Ascending aorta (tissue), 2 donors: ENCODE results near the gene DPRX. TPM values are rescaled to one million over a fixed set of nuclear protein-coding genes. Genes with fewer than 3 reads are reported as not detected.

Experiments used
- DNase-seq, 2 donors: peaks; one replicate each; pipeline ENCODE4 v3.0.0-alpha.2; 2019; ENCODE audit warnings: low spot score in 2 of 2
- H3K27ac ChIP-seq, 2 donors: fragments of 200-600 bp; sonication (generic); one replicate each; pipeline ENCODE4 v1.5.1; 2016 to 2017; ENCODE audit warnings: mild to moderate bottlenecking in 1 of 2
- H3K27me3 ChIP-seq: fragments of 200-600 bp; sonication (generic); one replicate; pipeline ENCODE4 v1.5.1; 2017
- H3K36me3 ChIP-seq, 2 donors: fragments of 200-600 bp; sonication (generic); one replicate each; pipeline ENCODE4 v1.5.1; 2016
- H3K4me1 ChIP-seq, 2 donors: fragments of 200-600 bp; sonication (generic); one replicate each; pipeline ENCODE4 v1.5.1; 2016 to 2017; ENCODE audit warnings: mild to moderate bottlenecking in 1 of 2
- H3K4me3 ChIP-seq, 2 donors: fragments of 200-600 bp; sonication (generic); one replicate each; pipeline ENCODE4 v1.5.1; 2016 to 2017; ENCODE audit warnings: mild to moderate bottlenecking in 1 of 2
- H3K9me3 ChIP-seq, 2 donors: fragments of 200-600 bp; sonication (generic); one replicate each; pipeline ENCODE4 v1.5.1; 2016
- intact Hi-C: fragments of 100-400 bp; cut with DNase I; formaldehyde crosslinking; loops from one replicate; pipeline ENCODE4 v1.15.1; 2023
- total RNA-seq: library from RNA; depleted of rRNA; stranded (reverse); fragments of >200 nt; gene quantifications from one replicate; pipeline ENCODE4 v1.1.0, GENCODE V29; 2016
- TF ChIP-seq, protein P1 (sequence below), 3 experiments: fragments of 200-600 bp in 2 of 3; fragments of 450-650 bp in 1 of 3; sonication (generic) in 2 of 3; IDR thresholded peaks; one replicate each; pipeline ENCODE4 v1.5.1; 2016 to 2019; ENCODE audit warnings: antibody characterized with exemption in 3 of 3, mild to moderate bottlenecking in 1 of 3, moderate library complexity in 1 of 3

DPRX gene
- total RNA-seq, 1 donor from 2014 or later: not detected

GRCh38 chr19:53612762-53613526 lies 18.9 kb upstream of the DPRX start:
- Histone ChIP-seq H3K27ac (no peak overlapping the region), H3K27me3 (no peaks in the 10 kb centered on the region), H3K9me3 (no peaks in the 10 kb centered on the region), H3K4me3 (no peak overlapping the region), H3K36me3 (no peaks in the 10 kb centered on the region), H3K4me1 (no peaks in the 10 kb centered on the region)
- TF ChIP-seq, protein P1, sequence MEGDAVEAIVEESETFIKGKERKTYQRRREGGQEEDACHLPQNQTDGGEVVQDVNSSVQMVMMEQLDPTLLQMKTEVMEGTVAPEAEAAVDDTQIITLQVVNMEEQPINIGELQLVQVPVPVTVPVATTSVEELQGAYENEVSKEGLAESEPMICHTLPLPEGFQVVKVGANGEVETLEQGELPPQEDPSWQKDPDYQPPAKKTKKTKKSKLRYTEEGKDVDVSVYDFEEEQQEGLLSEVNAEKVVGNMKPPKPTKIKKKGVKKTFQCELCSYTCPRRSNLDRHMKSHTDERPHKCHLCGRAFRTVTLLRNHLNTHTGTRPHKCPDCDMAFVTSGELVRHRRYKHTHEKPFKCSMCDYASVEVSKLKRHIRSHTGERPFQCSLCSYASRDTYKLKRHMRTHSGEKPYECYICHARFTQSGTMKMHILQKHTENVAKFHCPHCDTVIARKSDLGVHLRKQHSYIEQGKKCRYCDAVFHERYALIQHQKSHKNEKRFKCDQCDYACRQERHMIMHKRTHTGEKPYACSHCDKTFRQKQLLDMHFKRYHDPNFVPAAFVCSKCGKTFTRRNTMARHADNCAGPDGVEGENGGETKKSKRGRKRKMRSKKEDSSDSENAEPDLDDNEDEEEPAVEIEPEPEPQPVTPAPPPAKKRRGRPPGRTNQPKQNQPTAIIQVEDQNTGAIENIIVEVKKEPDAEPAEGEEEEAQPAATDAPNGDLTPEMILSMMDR (IDR thresholded peaks at IDR 0.05): no peak
- intact Hi-C loops: no loop called here
- no peak for DNase-seq

GRCh38 chr19:53621885-53622740 lies 9.7 kb upstream of the DPRX start:
- DNase-seq: no peak
- intact Hi-C loops: no loop called here
- TF ChIP-seq, protein P1 (IDR thresholded peaks at IDR 0.05): no peak

DNA sequence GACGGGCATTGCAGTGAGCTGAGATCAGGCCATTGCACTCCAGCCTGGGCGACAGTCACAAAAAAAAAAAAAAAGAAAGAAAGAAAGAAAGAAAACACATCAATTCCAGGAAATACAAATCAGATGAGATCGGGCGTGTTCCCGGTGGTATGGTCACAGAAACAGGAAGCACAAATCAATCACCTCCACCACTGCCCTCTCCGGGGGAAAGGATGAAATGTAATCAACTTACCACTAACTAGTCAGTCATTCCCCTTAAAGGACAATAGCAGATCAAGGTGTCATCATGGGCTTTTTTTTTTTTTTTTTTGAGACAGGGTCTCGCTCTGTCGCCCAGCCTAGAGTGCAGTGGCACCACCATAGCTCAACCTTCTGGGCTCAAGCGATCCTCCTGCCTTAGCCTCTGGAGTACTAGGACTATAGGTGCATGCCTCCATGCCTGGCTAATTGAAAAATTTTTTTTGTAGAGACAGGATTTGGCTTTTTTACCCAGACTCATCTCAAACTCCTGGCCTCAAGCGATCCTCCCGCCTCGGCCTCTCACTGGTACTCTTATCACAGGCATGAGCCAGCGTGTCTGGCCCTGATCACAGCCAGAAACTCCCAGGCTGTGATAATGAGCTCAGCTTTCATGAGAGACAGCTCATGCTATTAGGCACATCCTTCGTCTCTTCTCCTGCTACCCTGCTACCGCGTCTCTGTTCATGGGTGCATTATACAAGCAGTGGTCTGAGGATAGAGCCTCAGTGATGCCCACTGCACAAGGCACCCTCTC lies 6.8 kb upstream of the DPRX start:
- no peaks in the 10 kb centered on the region for H3K27me3 ChIP-seq
- no peaks in the 10 kb centered on the region for H3K4me1 ChIP-seq
- no peaks in the 10 kb centered on the region for H3K9me3 ChIP-seq
- H3K4me3 ChIP-seq: no peak overlapping the region
- no peak for DNase-seq
- no peaks in the 10 kb centered on the region for H3K36me3 ChIP-seq
- H3K27ac ChIP-seq: no peak overlapping the region
- intact Hi-C loops: no loop called here
- TF ChIP-seq, protein P1 (IDR thresholded peaks at IDR 0.05): no peak

More at GRCh38 chr19:53621885-53622740, 9.7 kb upstream of the DPRX start:
- H3K27ac ChIP-seq: no peak overlapping the region
- no peaks in the 10 kb centered on the region for H3K27me3 ChIP-seq
- no peaks in the 10 kb centered on the region for H3K36me3 ChIP-seq
- no peaks in the 10 kb centered on the region for H3K4me1 ChIP-seq
- H3K9me3 ChIP-seq: no peaks in the 10 kb centered on the region
- no peak overlapping the region for H3K4me3 ChIP-seq

DNA sequence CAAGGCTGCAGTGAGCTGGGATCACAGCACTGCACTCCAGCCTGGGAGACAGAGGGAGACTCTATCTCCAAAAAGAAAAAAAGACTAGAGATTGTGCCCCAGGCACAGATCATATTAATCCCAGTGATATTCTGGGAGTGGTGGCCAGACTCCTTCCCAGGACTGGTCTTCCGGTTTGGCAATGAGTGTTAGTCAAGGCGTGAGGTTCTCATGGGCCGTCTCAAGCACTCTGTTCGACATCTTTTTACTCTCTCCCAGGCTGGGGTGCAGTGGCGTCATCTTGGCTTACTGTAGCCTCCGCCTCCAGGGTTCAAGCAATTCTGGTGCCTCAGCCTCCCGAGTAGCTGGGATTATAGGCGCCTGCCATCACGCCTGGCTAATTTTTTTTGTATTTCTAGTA lies 5.3 kb upstream of the DPRX start:
- intact Hi-C loops: no loop called here
- no peaks in the 10 kb centered on the region for H3K9me3 ChIP-seq
- H3K27me3 ChIP-seq: no peaks in the 10 kb centered on the region
- no peaks in the 10 kb centered on the region for H3K36me3 ChIP-seq
- no peak for DNase-seq
- no peak overlapping the region for H3K4me3 ChIP-seq
- H3K27ac ChIP-seq: no peak overlapping the region
- TF ChIP-seq, protein P1 (IDR thresholded peaks at IDR 0.05): no peak
- H3K4me1 ChIP-seq: no peaks in the 10 kb centered on the region

DNA sequence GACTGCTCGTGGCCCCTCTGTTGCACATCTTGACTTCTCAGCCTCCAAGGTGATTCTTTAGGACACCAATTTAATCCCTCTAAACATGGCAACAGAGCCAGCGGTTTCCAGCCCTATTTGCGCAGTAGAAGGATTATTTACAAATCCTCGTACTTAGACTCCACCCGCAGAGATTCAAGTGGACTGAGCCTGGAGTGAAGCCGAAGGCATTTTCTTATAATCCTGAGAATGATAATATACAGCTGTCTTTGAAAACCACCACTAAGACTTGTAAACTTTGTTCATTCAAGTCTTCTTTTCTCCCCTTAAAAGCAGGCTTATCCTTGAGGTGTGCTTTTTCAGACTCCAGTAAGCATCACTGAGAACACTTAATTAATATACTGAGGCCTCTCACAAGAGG lies 4.8 kb upstream of the DPRX start:
- no peak for DNase-seq
- H3K27ac ChIP-seq: no peak overlapping the region
- no peaks in the 10 kb centered on the region for H3K36me3 ChIP-seq
- intact Hi-C loops: no loop called here
- H3K4me3 ChIP-seq: no peak overlapping the region
- H3K9me3 ChIP-seq: no peaks in the 10 kb centered on the region
- TF ChIP-seq, protein P1 (IDR thresholded peaks at IDR 0.05): no peak
- no peaks in the 10 kb centered on the region for H3K4me1 ChIP-seq
- no peaks in the 10 kb centered on the region for H3K27me3 ChIP-seq
